T-helper 1 cell (primary cell): ENCODE data around the gene ELOVL2.
"Not testable (repeated sequence)": the region's sequence is repeated elsewhere in the genome, so short reads cannot be mapped to it uniquely, and the experiment has no call there.

Experiments
- DNase-seq, 5 donors: peaks; one replicate each; pipeline ENCODE4 v3.0.0-alpha.2; 2012 to 2020
- total RNA-seq, 4 donors: gene quantifications; one replicate each; lab custom pipeline; 2026; lab: John Stamatoyannopoulos, UW

Gene ELOVL2, protein sequence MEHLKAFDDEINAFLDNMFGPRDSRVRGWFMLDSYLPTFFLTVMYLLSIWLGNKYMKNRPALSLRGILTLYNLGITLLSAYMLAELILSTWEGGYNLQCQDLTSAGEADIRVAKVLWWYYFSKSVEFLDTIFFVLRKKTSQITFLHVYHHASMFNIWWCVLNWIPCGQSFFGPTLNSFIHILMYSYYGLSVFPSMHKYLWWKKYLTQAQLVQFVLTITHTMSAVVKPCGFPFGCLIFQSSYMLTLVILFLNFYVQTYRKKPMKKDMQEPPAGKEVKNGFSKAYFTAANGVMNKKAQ
- total RNA-seq: 0 reads per million in 4 donors

- peak in 1 of 5 donors; percentile 8 for DNase-seq
These were observed at the start of gene ELOVL2 for GRCh38 chr6:11043961-11044711. TSS of gene ELOVL2 (minus strand) at chr6:11044305. CDS start at chr6:11044230, 75 bp downstream.

GRCh38 chr6:11093376-11093625 is 49.2 kb upstream of the ELOVL2 start:
- no peak for DNase-seq

- no peak for DNase-seq
These were observed 48.7 kb upstream of the ELOVL2 start for GRCh38 chr6:11092668-11093375.

- not testable (repeated sequence) for DNase-seq
These were observed 47.0 kb upstream of the ELOVL2 start for GRCh38 chr6:11091141-11091540.

DNA sequence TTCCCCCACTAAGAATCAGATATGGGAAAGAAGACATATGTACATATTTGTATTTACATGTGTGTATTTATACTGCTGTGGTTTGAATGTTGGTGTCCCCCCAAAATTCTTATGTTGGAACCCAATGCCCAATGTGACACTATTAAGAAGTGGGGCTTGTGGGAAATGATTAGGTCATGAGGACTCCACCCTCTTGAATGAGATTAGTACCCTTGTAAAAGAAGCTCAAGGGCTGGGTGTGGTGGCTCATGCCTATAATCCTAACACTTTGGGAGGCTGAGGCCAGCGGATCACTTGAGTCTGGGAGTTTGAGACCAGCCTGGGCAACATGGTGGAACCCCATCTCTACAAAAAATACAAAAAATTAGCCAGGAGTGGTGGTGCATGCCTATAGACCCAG is 45.6 kb upstream of the ELOVL2 start:
- DNase-seq: no peak

- DNase-seq: not testable (repeated sequence)
These were observed 43.2 kb upstream of the ELOVL2 start for GRCh38 chr6:11087141-11087812.

DNA sequence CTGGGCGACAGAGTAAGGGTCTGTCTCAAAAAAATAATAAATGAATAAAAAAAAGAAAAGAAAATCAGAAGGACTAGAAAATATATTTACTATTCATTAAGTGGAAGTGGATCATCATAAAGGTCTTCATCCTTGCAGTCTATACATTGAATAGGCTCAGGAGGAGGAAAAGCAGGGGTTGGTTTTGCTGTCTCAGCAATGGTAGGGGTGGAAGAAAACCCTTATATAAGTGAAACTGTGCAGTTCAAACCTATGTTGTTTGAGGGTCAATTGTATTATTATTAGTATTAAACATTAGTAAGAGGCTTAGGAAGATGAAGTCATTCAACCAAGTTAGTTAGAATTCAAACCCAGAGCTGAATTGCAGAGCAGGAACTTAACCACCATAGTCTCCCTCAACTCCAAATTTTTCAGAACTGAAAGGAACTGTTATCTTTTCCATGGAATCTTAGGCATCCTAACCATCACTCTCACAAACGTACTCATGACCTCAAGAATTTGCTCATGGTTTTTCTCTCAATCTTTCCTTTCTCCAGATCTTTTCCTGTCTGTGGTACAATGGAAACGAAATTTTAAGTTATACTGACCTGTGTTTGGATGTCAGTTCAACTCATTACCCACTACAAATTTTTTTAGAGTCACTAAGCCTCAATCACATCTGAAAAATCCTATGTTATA is 41.8 kb upstream of the ELOVL2 start:
- DNase-seq: no peak

- DNase-seq: no peak
These were observed 39.9 kb upstream of the ELOVL2 start for GRCh38 chr6:11083956-11084355.

DNA sequence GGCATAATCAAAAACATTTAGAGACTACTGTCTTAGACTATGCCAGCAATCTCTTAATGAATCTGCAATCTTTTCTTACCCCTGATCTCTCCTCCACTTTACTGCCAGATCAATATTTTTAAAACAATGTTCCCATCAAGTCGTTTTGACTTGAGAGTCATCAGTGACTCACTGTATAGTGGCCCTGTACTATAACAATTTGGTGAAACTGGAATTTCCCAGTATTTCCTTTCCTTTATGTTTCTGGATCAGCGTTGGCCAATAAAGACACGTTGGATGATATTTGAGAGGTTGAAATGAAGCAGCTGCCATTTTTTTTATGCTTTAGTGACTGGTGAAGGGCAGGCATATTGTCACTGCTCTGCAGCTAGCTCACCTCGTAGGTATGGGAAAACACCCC is 39.4 kb upstream of the ELOVL2 start:
- DNase-seq: no peak

- DNase-seq: no peak
These were observed 36.2 kb upstream of the ELOVL2 start for GRCh38 chr6:11080296-11080695.

DNA sequence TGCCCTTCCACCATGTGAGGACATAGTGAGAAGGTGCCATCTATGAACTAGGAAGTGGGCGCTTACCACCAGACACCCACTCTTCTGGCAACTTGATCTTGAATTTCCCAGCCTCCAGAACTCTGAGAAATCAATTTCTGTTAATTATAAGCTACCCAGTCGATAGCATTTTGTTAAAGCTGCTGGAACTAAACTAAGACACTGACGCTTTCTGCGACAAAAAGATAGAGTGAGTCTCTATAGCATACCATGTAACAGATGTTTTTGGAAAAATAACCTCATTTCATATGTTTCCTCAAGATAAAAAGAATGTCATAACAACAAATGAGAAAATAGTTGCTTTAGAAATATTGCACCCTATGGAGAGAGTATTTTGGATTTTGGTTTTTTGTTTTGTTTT is 34.2 kb upstream of the ELOVL2 start:
- no peak for DNase-seq

DNA sequence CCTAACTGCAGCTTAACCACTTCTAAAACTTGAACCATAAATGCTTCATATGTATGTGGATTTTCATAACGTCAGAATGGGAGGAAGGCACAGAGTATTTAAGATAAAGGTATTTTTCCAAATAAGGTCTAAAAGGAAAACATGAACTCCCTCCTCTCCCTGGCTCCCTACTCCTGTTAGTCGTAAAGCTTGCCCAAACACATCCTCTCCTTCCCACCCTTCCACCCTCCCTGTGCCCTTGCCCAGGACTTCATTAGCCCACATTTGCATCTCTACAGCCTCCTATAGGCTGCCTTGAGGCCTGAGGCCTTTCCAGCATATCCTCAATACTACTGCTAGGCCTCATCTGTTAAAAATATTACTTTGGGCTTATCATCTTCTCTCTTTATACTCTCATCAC is 32.4 kb upstream of the ELOVL2 start:
- no peak for DNase-seq

GRCh38 chr6:11072101-11072500 is 28.0 kb upstream of the ELOVL2 start:
- no peak for DNase-seq

DNA sequence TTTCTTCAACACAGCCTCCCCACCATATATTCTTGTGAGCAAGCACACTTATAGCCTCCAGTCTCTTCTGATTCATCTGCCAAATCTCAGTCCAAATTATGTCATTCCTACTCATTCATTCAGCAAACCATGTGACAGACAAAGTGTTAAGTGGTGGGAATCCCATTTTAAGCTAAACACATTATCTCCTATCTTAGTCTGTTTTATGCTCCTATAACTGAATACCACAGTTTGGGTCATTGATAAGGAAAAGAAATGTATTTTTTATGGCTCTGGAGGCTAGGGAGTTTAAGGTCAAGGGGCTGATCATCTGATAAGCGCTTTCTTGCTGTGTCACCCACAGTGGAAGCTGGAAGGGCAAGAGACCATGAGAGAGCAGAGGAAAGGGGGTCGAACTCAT is 25.7 kb upstream of the ELOVL2 start:
- DNase-seq: no peak

DNA sequence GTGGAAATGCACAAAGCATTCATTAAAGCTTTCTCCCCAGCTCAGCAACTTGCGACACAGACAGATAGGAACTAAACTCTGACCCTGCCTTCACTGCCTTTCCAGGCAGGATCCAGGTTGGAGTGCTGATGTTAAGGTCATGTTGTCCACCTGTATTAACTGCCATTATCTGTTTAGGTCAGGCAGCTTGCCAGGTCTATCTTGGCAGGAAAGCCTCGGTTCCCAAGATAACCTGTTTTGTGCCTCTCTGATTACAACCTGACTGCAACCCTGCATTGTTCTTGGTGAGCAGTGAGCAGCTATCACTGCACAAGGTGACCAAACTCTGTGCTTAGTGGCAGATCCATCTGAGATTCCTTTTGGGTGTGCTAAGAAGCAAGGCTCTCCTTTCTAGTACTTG is 23.2 kb upstream of the ELOVL2 start:
- no peak for DNase-seq

- DNase-seq: no peak
These were observed 22.6 kb upstream of the ELOVL2 start for GRCh38 chr6:11066505-11067347.

GRCh38 chr6:11065436-11066202 is 21.5 kb upstream of the ELOVL2 start:
- DNase-seq: no peak

DNA sequence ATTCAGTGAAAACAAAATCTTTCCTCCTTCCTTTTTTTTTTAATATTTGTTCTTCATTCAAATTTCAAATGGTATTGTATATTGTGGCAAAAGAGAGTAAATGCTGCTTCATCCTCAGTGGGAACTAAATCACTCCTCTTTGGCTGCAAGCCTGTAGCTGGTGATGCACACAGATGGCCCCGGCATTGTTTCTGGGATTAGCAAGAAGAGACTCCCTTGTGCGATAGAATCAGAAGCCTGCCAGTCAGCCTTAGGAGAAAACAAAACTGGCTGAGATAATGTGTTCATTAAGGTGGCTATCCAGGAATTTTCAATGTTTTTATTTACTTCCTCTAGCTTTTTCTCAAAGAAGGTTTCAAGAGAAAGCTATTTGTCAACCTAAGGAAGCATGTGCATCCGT is 20.7 kb upstream of the ELOVL2 start:
- DNase-seq: no peak

DNA sequence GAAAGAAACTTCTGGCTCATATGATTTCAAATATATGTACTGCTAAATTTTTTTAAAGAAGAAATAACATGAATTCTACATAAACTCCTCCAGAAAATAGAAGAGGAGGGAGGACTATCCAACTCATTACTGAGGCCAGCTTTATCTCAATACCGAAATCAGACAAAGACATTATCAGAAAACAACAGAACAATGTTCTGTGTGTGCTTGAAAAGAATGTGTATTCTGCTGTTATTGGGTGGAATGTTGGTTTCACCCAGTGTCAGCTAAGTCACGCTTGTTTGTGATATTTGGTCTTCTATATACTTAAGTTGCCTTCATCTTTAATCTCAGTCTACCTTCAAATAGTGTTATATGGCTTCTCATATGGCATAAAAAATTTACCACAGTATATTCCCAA is 18.6 kb upstream of the ELOVL2 start:
- DNase-seq: no peak

DNA sequence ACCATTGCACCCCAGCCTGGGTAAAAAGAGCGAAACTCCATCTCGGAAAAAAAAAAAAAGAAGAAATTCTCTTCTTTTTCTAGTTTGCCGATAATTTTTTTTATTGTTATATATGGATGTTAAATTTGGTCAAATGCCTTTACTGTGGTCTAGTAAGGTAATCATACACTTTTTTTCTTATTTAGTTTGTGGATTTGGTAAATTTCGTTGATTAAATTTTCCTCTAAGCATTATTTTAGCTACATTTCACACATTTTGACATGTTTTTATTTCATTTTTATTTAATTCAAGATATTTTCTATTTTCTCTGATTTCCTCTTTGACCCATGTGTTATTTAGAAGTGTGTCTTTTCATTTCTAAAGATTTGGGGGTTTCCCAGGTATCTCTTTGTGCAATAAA is 18.0 kb upstream of the ELOVL2 start:
- DNase-seq: no peak

- no peak for DNase-seq
These were observed 14.3 kb upstream of the ELOVL2 start for GRCh38 chr6:11058406-11058805.
